Prostate gland (tissue), 2 donors: Measurements from ENCODE around the gene TBXA2R.

Source experiments
- POLR2A ChIP-seq: fragments of 450-650 bp; IDR thresholded peaks from one replicate; pipeline ENCODE4 v1.6.1; 2016; ENCODE audit warnings: antibody characterized with exemption, mild to moderate bottlenecking
- POLR2AphosphoS5 ChIP-seq: sonication (generic); formaldehyde crosslinking; IDR thresholded peaks from one replicate; pipeline ENCODE4 v1.6.1; 2017; ENCODE audit warnings: antibody characterized with exemption
- TF ChIP-seq, protein P1 (sequence below), 4 experiments: fragments of 200-600 bp in 2 of 4; fragments of 450-650 bp in 2 of 4; sonication (generic) in 2 of 4; IDR thresholded peaks; 1 replicate in 3 of 4; 2 replicates in 1 of 4; pipeline ENCODE4 v1.5.1; 2016 to 2019; ENCODE audit warnings: antibody characterized with exemption in 4 of 4, mild to moderate bottlenecking in 2 of 4, moderate library complexity in 2 of 4

- TF ChIP-seq, protein P1, sequence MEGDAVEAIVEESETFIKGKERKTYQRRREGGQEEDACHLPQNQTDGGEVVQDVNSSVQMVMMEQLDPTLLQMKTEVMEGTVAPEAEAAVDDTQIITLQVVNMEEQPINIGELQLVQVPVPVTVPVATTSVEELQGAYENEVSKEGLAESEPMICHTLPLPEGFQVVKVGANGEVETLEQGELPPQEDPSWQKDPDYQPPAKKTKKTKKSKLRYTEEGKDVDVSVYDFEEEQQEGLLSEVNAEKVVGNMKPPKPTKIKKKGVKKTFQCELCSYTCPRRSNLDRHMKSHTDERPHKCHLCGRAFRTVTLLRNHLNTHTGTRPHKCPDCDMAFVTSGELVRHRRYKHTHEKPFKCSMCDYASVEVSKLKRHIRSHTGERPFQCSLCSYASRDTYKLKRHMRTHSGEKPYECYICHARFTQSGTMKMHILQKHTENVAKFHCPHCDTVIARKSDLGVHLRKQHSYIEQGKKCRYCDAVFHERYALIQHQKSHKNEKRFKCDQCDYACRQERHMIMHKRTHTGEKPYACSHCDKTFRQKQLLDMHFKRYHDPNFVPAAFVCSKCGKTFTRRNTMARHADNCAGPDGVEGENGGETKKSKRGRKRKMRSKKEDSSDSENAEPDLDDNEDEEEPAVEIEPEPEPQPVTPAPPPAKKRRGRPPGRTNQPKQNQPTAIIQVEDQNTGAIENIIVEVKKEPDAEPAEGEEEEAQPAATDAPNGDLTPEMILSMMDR (IDR thresholded peaks at IDR 0.05) = no peak
- TF ChIP-seq POLR2AphosphoS5 = no peak
- TF ChIP-seq POLR2A = no peak
These were observed 37.1 kb upstream of the TBXA2R start for GRCh38 chr19:3643674-3644313.
